Gastrocnemius medialis (tissue), 4 donors: ENCODE measurements around the gene NSD2.

Source experiments
- CTCF ChIP-seq, 5 experiments: fragments of 450-650 bp in 3 of 5; fragments of 200-600 bp in 2 of 5; sonication (generic) in 2 of 5; IDR thresholded peaks in 4 of 5; conservative IDR thresholded peaks in 1 of 5; 1 replicate in 4 of 5; 2 replicates in 1 of 5; pipeline ENCODE4 v1.5.1; 2016 to 2019; ENCODE audit warnings: antibody characterized with exemption in 5 of 5, mild to moderate bottlenecking in 3 of 5, moderate library complexity in 3 of 5
- POLR2A ChIP-seq, 2 donors: fragments of 450-650 bp; IDR thresholded peaks; one replicate each; pipeline ENCODE4 v1.6.1; 2017; ENCODE audit warnings: antibody characterized with exemption in 2 of 2, mild to moderate bottlenecking in 2 of 2, moderate library complexity in 2 of 2

DNA sequence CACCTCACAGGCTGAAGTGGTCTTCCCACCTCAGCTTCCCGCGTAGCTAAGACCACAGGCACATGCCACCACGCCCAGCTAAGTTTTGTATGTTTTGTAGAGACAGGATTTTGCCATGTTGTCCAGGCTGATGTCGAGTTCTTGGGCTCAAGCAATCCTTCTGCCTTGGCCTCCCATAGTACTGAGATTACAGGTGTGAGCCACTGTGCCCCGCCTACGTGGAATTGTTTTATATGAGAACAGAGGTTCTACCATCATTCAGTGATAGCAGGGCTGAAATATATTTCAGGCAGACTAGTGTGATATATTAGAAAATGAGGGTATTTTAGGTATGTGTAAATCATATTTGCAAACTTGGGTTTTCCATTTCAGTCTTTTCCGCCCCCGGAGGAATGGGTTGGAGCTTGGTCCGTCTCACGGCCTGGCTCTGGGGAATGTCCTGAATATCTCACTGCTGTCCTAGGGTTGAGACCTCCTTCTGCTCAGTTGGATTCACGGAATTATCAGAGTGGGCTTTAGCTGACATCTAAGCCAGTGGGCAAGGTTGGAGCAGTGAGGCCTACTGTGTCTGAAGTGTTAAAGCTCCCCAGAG is 19.9 kb downstream of the NSD2 start:
- no peak for TF ChIP-seq CTCF (IDR thresholded peaks at IDR 0.05 in 4 of 5, conservative IDR thresholded peaks at IDR 0.05 in 1 of 5)
- TF ChIP-seq POLR2A (IDR thresholded peaks at IDR 0.05): no peak
